Measurements from ENCODE around the gene OR5L2.

The OR5L2 gene

DNA sequence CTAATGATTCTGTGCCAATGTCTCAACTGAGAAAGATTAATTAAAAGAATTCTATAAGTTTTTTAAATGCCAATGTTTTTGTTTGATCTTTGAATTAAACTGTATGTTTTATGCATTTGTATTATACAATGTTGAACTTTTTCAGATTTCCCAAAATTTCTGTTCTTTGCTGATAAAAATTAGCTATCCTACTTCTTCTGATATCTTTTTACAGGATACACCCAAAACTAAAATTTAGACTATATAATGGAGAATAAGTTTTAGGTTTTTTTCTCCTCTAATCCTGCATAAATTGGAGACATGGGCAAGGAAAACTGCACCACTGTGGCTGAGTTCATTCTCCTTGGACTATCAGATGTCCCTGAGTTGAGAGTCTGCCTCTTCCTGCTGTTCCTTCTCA, at the start of gene OR5L2:
Gene OR5L2, plus strand, starts transcription at position 301 of the 400 bp plus-strand sequence. Its CDS starts 0 bp downstream, at position 301.
- H3K36me3 ChIP-seq (ENCODE audit: control insufficient read depth, insufficient read depth, low read length): no peaks in the 10 kb centered on the region
- no peaks in the 10 kb centered on the region for H3K4me1 ChIP-seq (ENCODE audit: control insufficient read depth, insufficient read depth, low read length)
- H3K27ac ChIP-seq (ENCODE audit: low read depth, low read length): no peak within 1 kb of the TSS

DNA sequence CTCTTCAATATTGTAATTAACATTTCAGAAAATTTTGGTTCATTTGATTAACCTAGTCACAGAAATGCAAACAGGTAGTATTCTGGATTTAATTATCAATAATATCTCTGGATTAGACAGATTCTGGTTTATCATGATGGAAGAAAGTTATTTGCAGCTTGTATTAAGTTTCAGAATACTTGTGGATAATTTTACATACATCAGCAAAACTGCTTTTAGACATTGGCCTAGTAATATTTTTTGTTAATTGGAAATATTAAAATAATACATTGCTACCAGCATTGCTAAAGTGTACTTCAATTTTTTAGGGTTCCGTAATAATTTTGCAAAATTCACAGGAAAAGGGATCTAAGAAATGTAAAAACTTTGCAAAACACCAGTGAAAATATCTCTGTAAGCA, 35.4 kb upstream of the OR5L2 start:
- Histone ChIP-seq H3K27ac (ENCODE audit: low read depth, low read length) (no peak overlapping the region), H3K9me3 (ENCODE audit: control insufficient read depth, insufficient read depth, low read length) (peaks cover 95% of the 10 kb centered on the region), H3K4me1 (ENCODE audit: control insufficient read depth, insufficient read depth, low read length) (no peaks in the 10 kb centered on the region), H3K9ac (ENCODE audit: low read depth, low read length) (no peak overlapping the region), H3K4me3 (ENCODE audit: low read depth, low read length) (no peak overlapping the region), H3K27me3 (ENCODE audit: control insufficient read depth, insufficient read depth, low read length) (no peaks in the 10 kb centered on the region), H3K36me3 (ENCODE audit: control insufficient read depth, insufficient read depth, low read length) (no peaks in the 10 kb centered on the region)

More for the DNA sequence above, at the start of gene OR5L2:
- no peaks in the 10 kb centered on the region for H3K27me3 ChIP-seq (ENCODE audit: control insufficient read depth, insufficient read depth, low read length)
- no peak within 1 kb of the TSS for H3K9ac ChIP-seq (ENCODE audit: low read depth, low read length)
- H3K4me3 ChIP-seq (ENCODE audit: low read depth, low read length): no peak within 1 kb of the TSS
- H3K9me3 ChIP-seq (ENCODE audit: control insufficient read depth, insufficient read depth, low read length): peaks cover 95% of the 10 kb centered on the region

DNA sequence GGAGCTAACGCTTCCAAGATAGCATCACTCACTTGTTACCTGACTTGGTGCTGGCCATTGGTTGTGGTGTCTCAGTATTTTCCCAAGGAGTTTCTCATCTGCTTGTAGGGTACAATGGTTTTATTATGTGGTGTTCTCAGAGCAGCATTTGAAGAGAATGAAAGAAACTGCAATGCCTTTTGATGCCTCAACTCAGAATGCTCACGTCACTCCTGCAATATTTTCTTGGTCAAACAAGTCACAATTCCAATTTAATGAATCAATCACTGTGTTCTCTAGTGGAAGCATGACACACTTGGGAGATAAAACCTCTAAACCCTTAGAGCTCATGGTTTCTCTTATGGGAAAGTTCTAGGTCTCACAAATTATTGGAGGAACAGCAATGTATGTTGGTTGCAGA, 33.7 kb upstream of the OR5L2 start:
- H3K36me3 ChIP-seq (ENCODE audit: control insufficient read depth, insufficient read depth, low read length): no peaks in the 10 kb centered on the region
- peaks cover 94% of the 10 kb centered on the region for H3K9me3 ChIP-seq (ENCODE audit: control insufficient read depth, insufficient read depth, low read length)
- H3K27me3 ChIP-seq (ENCODE audit: control insufficient read depth, insufficient read depth, low read length): no peaks in the 10 kb centered on the region
- no peaks in the 10 kb centered on the region for H3K4me1 ChIP-seq (ENCODE audit: control insufficient read depth, insufficient read depth, low read length)
- no peak overlapping the region for H3K9ac ChIP-seq (ENCODE audit: low read depth, low read length)
- H3K27ac ChIP-seq (ENCODE audit: low read depth, low read length): no peak overlapping the region
- no peak overlapping the region for H3K4me3 ChIP-seq (ENCODE audit: low read depth, low read length)

DNA sequence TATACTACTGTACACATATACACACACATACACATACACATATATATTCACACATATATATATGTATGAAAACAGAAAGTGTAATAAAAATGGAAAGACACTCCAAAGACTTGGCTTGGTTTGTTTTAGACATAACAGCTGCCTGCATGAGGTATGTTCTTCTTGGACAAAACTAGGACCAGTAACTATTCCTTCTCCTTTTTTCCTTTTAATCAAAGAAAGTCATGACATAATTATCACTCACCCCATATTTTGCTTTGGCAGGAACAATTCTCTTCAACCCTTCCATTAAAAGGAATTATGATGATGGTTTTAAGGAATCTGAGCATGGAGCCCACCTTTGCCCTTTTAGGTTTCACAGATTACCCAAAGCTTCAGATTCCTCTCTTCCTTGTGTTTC, 31.8 kb upstream of the OR5L2 start, which contains the start of gene OR5D14:
Gene OR5D14, plus strand, starts transcription at position 301 of the 400 bp plus-strand sequence. Its CDS starts 0 bp downstream, at position 301.
- Histone ChIP-seq H3K36me3 (ENCODE audit: control insufficient read depth, insufficient read depth, low read length) (no peaks in the 10 kb centered on the region), H3K27me3 (ENCODE audit: control insufficient read depth, insufficient read depth, low read length) (no peaks in the 10 kb centered on the region), H3K9me3 (ENCODE audit: control insufficient read depth, insufficient read depth, low read length) (peaks cover 95% of the 10 kb centered on the region), H3K4me3 (ENCODE audit: low read depth, low read length) (no peak within 1 kb of the TSS), H3K4me1 (ENCODE audit: control insufficient read depth, insufficient read depth, low read length) (no peaks in the 10 kb centered on the region), H3K27ac (ENCODE audit: low read depth, low read length) (no peak within 1 kb of the TSS), H3K9ac (ENCODE audit: low read depth, low read length) (no peak within 1 kb of the TSS)

DNA sequence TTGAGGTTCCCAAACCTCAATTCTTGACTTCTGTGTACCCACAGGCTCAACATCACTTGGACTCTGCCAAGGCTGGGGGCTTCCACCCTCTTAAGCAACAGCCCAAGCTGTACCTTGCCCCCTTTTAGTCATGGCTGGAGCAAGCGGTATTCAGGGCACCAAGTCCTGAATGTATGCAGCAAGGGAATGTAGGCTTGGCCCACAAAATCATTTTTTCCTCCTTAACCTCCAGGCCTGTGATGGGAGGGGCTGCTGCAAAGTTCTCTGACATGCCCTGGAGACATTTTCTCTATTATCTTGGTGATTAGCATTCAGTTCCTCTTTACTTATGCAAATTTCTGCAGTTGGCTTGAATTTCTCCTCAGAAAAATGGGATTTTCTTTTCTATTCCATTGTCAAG, 20.8 kb upstream of the OR5L2 start:
- Histone ChIP-seq H3K4me1 (ENCODE audit: control insufficient read depth, insufficient read depth, low read length) (no peaks in the 10 kb centered on the region), H3K27ac (ENCODE audit: low read depth, low read length) (no peak overlapping the region), H3K4me3 (ENCODE audit: low read depth, low read length) (no peak overlapping the region), H3K9me3 (ENCODE audit: control insufficient read depth, insufficient read depth, low read length) (peaks cover 92% of the 10 kb centered on the region), H3K36me3 (ENCODE audit: control insufficient read depth, insufficient read depth, low read length) (no peaks in the 10 kb centered on the region), H3K9ac (ENCODE audit: low read depth, low read length) (no peak overlapping the region), H3K27me3 (ENCODE audit: control insufficient read depth, insufficient read depth, low read length) (no peaks in the 10 kb centered on the region)

DNA sequence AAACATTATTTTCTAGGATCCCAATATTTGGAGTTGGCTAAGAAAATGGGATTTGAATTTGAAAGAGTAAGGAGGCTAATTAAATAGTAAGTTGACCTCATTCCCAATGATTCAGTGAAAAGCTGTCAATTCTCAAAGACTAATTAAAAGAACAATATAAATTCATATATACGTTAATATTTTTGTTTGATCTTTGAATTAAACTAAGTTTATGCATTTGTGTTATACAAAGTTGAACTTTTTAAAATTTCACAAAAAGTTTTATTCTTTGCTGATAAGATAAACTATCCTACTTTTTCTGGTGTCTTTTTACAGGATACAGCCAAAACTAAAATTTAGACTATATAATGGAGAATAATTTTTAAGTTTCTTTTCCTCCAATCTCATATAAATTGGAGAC, 16.0 kb upstream of the OR5L2 start, which contains the start of gene OR5L1:
Gene OR5L1, plus strand, starts transcription at position 301 of the 400 bp plus-strand sequence. CDS start 100 bp downstream, outside the sequence.
- Histone ChIP-seq H3K4me3 (ENCODE audit: low read depth, low read length) (no peak within 1 kb of the TSS), H3K9me3 (ENCODE audit: control insufficient read depth, insufficient read depth, low read length) (peaks cover 90% of the 10 kb centered on the region), H3K36me3 (ENCODE audit: control insufficient read depth, insufficient read depth, low read length) (no peaks in the 10 kb centered on the region), H3K27me3 (ENCODE audit: control insufficient read depth, insufficient read depth, low read length) (no peaks in the 10 kb centered on the region), H3K9ac (ENCODE audit: low read depth, low read length) (no peak within 1 kb of the TSS), H3K27ac (ENCODE audit: low read depth, low read length) (no peak within 1 kb of the TSS), H3K4me1 (ENCODE audit: control insufficient read depth, insufficient read depth, low read length) (no peaks in the 10 kb centered on the region)

DNA sequence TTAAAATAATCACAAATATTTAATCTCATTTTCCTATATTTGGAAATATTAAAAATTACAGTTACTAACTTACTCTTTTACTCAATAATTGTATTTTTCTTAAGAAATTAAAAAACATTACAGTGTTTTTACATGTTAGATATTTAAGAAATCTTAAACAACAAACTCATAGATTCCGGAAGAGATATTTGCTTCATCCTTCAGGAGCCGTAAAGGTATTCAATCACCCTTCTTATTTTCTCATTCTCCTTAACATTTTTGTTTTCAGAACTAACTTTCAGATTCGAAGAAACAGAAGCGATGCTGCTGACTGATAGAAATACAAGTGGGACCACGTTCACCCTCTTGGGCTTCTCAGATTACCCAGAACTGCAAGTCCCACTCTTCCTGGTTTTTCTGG, 7.7 kb upstream of the OR5L2 start, which contains the start of gene OR5D18:
Gene OR5D18, plus strand, starts transcription at position 301 of the 400 bp plus-strand sequence. Its CDS starts 0 bp downstream, at position 301.
- Histone ChIP-seq H3K27me3 (ENCODE audit: control insufficient read depth, insufficient read depth, low read length) (no peaks in the 10 kb centered on the region), H3K9ac (ENCODE audit: low read depth, low read length) (no peak within 1 kb of the TSS), H3K4me1 (ENCODE audit: control insufficient read depth, insufficient read depth, low read length) (no peaks in the 10 kb centered on the region), H3K27ac (ENCODE audit: low read depth, low read length) (no peak within 1 kb of the TSS), H3K36me3 (ENCODE audit: control insufficient read depth, insufficient read depth, low read length) (no peaks in the 10 kb centered on the region), H3K4me3 (ENCODE audit: low read depth, low read length) (no peak within 1 kb of the TSS), H3K9me3 (ENCODE audit: control insufficient read depth, insufficient read depth, low read length) (peaks cover 85% of the 10 kb centered on the region)

DNA sequence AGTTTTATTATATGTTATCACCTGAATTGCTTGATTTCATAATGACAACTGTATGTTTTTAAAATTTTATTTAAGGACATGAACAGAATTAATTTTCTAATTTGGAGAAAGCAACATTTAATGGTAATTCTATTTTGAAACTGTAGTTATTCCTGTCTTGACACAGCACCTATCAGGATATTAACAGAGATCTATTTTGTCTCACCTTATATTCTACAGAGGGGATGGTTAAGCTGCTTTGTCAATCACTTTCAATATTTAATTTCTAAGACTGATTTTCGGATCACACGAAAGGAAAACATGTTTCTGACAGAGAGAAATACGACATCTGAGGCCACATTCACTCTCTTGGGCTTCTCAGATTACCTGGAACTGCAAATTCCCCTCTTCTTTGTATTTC, 11.4 kb downstream of the OR5L2 start, which contains the start of gene OR5D16:
Gene OR5D16, plus strand, starts transcription at position 301 of the 400 bp plus-strand sequence. Its CDS starts 0 bp downstream, at position 301.
- no peaks in the 10 kb centered on the region for H3K4me1 ChIP-seq (ENCODE audit: control insufficient read depth, insufficient read depth, low read length)
- H3K27ac ChIP-seq (ENCODE audit: low read depth, low read length): no peak within 1 kb of the TSS
- no peak within 1 kb of the TSS for H3K9ac ChIP-seq (ENCODE audit: low read depth, low read length)
- no peaks in the 10 kb centered on the region for H3K36me3 ChIP-seq (ENCODE audit: control insufficient read depth, insufficient read depth, low read length)
- no peak within 1 kb of the TSS for H3K4me3 ChIP-seq (ENCODE audit: low read depth, low read length)
- H3K9me3 ChIP-seq (ENCODE audit: control insufficient read depth, insufficient read depth, low read length): peaks cover 76% of the 10 kb centered on the region
- H3K27me3 ChIP-seq (ENCODE audit: control insufficient read depth, insufficient read depth, low read length): no peaks in the 10 kb centered on the region

DNA sequence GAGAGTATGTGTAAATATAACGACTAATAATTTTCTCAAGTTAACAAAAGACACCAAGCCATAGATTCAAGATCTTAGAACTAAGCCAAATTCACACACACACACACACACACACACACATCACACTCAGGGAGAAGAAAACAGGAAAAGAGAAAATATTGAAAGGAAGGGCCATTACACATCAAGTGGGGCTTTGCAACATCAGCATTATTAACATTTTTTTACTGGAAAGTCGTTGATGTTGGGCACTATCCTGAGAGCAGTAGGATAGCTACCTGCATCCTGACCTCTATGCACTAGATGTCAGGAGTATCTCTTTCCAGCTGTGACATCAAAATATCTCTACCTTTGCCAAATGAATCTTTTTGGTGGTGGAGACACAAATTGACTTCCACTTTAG, 20.4 kb downstream of the OR5L2 start:
- Histone ChIP-seq H3K27ac (ENCODE audit: low read depth, low read length) (no peak overlapping the region), H3K9me3 (ENCODE audit: control insufficient read depth, insufficient read depth, low read length) (peaks cover 79% of the 10 kb centered on the region), H3K4me3 (ENCODE audit: low read depth, low read length) (no peak overlapping the region; the same call in 1 of the 2 replicates), H3K27me3 (ENCODE audit: control insufficient read depth, insufficient read depth, low read length) (no peaks in the 10 kb centered on the region), H3K9ac (ENCODE audit: low read depth, low read length) (no peak overlapping the region), H3K36me3 (ENCODE audit: control insufficient read depth, insufficient read depth, low read length) (no peaks in the 10 kb centered on the region), H3K4me1 (ENCODE audit: control insufficient read depth, insufficient read depth, low read length) (no peaks in the 10 kb centered on the region)

DNA sequence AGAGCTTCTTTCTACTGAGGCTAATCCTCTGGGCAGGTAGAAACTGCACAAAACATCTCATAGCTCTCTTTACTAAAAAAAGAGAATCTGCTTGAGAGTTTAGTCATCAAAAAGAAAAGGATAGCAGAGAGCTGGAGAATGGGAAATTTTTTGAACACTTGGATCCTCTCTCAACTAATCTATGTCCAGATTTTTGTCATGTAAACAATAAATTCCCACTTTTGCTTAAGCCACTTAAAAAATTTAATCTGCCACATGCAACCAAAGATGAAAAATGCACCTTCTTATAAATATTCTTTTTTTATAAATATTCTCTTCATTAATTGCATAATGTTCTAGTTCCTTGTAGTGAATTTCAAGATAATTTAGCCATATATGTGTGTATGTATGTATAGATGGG, 22.0 kb downstream of the OR5L2 start:
- Histone ChIP-seq H3K4me1 (ENCODE audit: control insufficient read depth, insufficient read depth, low read length) (no peaks in the 10 kb centered on the region), H3K27ac (ENCODE audit: low read depth, low read length) (no peak overlapping the region), H3K4me3 (ENCODE audit: low read depth, low read length) (no peak overlapping the region), H3K27me3 (ENCODE audit: control insufficient read depth, insufficient read depth, low read length) (no peaks in the 10 kb centered on the region), H3K36me3 (ENCODE audit: control insufficient read depth, insufficient read depth, low read length) (no peaks in the 10 kb centered on the region), H3K9ac (ENCODE audit: low read depth, low read length) (no peak overlapping the region), H3K9me3 (ENCODE audit: control insufficient read depth, insufficient read depth, low read length) (peaks cover 88% of the 10 kb centered on the region)

DNA sequence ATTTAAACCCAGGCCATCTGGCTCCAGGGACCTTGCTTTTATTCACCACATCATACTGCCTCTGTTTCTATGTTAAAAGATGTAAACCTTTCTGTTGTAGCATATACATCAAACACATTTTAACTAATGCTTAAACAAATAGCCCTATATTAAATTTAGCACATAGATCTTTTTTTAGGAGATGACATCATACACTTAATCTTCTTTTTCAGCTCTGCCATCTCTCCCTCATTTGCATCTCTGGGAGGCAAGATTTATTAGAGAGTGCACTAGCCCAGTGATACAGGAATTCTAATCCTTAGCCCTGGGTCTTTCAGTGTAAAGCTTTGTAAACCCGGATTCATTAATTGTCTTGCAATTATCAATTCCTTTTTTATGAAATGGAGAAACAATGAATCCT, 25.1 kb downstream of the OR5L2 start:
- no peak overlapping the region for H3K4me3 ChIP-seq (ENCODE audit: low read depth, low read length)
- peaks cover 87% of the 10 kb centered on the region for H3K9me3 ChIP-seq (ENCODE audit: control insufficient read depth, insufficient read depth, low read length)
- H3K27ac ChIP-seq (ENCODE audit: low read depth, low read length): no peak overlapping the region
- H3K9ac ChIP-seq (ENCODE audit: low read depth, low read length): no peak overlapping the region
- no peaks in the 10 kb centered on the region for H3K36me3 ChIP-seq (ENCODE audit: control insufficient read depth, insufficient read depth, low read length)
- no peaks in the 10 kb centered on the region for H3K4me1 ChIP-seq (ENCODE audit: control insufficient read depth, insufficient read depth, low read length)
- no peaks in the 10 kb centered on the region for H3K27me3 ChIP-seq (ENCODE audit: control insufficient read depth, insufficient read depth, low read length)
